Large intestine (tissue), 3 donors: ENCODE measurements around the gene INMT. TPM values are rescaled to one million over a fixed set of nuclear protein-coding genes. Genes with fewer than 3 reads are reported as not detected.
A peak's percentile ranks its signal among the peaks of the same experiment; 100 is the strongest.

Source experiments
- DNase-seq, 2 donors: peaks; one replicate each; pipeline versions ENCODE4 v3.0.0 to v3.0.0-alpha.2; 2013
- H3K27ac ChIP-seq: one replicate; pipeline ENCODE4 v1.5.1; 2013; ENCODE audit warnings: low read length
- H3K27me3 ChIP-seq: 2 replicates; pipeline ENCODE4 v1.6.1; 2013; ENCODE audit warnings: low read length; ENCODE audit not compliant: control insufficient read depth, insufficient read depth
- H3K36me3 ChIP-seq: 2 replicates; pipeline ENCODE4 v1.6.1; 2013; ENCODE audit warnings: low read length; ENCODE audit not compliant: control insufficient read depth, insufficient read depth
- H3K4me1 ChIP-seq: one replicate; pipeline ENCODE4 v1.6.1; 2013; ENCODE audit warnings: low read length; ENCODE audit not compliant: control insufficient read depth, insufficient read depth
- H3K4me3 ChIP-seq: one replicate; pipeline ENCODE4 v1.5.1; 2013; ENCODE audit warnings: low read length
- H3K9me3 ChIP-seq: one replicate; pipeline ENCODE4 v1.6.1; 2013; ENCODE audit warnings: mild to moderate bottlenecking, low read depth, low read length, moderate library complexity; ENCODE audit not compliant: control insufficient read depth
- WGBS: methylation state at CpG from one replicate; pipeline ENCODE4 v1.1.5; 2013; ENCODE audit warnings: low lambda C conversion rate; ENCODE audit not compliant: insufficient coverage; 5-methylcytosine and 5-hydroxymethylcytosine counted together
- polyA plus RNA-seq: library from polyadenylated mRNA; unstranded; fragments of 120-200 nt; gene quantifications from one replicate; pipeline ENCODE4 v1.2.1, GENCODE V29; 2013

Gene INMT
- polyA plus RNA-seq, 1 donor: 10.1 TPM

DNA sequence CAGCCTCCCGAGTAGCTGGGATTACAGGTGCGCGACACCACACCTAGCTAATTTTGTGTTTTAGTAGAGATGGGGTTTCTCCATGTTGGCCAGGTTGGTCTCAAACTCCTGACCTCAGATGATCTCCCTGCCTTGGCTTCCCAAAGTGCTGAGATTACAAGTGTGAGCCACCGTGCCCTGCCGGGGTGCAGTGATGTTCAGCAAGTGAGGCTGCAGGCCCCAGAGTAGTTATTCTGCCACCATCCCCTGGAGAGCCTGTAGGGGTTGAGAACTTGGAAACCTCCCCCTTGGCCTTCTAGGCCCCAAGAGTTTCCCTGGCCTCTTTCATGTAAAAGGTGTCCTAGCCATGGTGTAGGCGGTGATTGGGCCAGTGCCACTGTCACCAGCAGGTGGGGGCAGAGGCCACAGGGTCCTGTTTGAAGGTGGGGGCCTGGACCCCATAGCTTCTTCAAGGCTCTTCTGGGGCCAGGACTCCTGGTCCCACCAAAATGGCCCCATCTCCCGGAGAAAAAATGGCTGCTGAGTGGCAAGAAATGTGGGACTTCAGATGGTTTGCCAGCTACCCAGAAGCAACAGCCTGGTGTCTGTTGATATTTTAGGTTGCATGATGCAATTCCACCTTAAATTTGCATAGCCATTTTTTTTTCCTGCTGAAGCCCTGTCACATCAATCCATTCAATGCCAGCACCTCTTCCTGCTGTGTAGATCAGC is 25.5 kb upstream of the INMT start:
- peaks cover 3% of the 10 kb centered on the region for H3K27me3 ChIP-seq
- WGBS: no CpG with 5 or more reads among the region's 7 CpGs
- H3K4me1 ChIP-seq: peaks cover 4% of the 10 kb centered on the region
- no peak overlapping the region for H3K4me3 ChIP-seq
- DNase-seq: no peak
- no peaks in the 10 kb centered on the region for H3K36me3 ChIP-seq
- no peaks in the 10 kb centered on the region for H3K9me3 ChIP-seq
- no peak overlapping the region for H3K27ac ChIP-seq

DNA sequence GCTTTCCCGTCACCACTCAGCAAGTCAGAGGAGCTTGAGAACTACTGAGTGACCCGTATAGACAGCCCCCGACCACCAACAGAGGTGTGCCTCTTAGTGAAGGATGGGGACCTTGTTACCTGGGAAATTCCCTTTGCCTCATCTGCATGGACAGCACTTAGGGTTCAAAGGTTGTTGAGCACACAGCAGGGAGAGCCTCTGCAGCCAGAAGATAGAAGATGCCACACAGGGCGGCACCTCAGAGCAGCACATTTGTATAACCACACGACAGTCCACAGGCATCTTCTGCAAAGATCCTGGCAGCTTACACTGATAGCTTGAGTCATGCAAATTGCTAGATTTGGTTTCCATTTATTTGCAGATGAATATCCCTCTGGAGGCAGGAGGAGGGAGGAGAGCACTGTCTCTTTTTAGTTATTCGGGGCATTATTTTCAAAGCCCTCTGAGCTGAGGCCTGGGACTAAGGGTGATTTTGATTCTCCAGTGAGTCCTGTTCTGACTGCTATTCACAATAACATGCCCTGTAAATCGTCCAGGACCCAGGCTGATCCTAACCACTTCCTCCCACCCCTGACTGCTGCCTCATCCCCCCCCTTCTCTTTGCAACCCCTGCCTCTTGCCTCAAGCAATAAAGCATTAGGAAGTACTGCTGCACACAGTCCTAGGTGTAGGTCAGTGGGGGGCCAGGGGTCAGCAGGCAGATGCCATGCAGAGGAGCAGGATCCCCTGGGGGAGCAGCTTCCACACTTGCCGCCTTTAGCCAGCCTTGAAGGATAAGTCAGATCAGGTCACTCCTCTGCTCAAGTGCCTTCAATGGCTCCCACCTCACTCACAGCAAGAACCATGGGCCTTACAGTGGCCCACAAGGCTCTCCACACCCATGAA is 24.6 kb upstream of the INMT start:
- Histone ChIP-seq H3K9me3 (no peaks in the 10 kb centered on the region), H3K36me3 (no peaks in the 10 kb centered on the region), H3K4me3 (no peak overlapping the region), H3K27me3 (peaks cover 3% of the 10 kb centered on the region), H3K27ac (no peak overlapping the region), H3K4me1 (peaks cover 4% of the 10 kb centered on the region)
- peak in 1 of 2 donors; percentile 21 for DNase-seq
- 80% methylated on average over 1 of the region's 8 CpGs for WGBS

DNA sequence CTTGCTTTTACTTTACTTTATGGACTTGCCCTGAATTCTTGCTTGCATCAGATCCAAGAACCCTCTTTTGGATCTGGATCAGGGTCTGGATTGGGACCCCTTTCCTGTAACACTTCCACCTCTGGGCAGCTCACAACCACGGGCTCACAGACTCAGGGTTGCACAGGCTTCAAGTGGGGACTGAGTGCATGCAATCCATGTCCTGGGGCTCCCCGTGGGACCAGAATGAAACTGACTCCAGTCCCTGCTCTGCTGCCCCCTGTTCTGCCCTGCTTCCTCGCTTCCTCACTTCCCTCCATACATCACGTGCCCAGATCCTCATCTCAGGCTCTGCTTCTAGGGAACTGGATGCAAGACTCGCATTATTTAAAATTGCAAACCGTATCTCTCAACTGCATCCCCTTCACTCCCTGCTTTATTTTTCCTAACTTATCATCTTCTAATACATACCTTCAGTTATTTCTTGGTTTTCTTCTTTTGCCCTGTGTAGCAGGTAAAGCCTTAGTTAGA is 23.3 kb upstream of the INMT start:
- WGBS: 100% methylated on average over 2 of the region's 6 CpGs
- Histone ChIP-seq H3K4me1 (peaks cover 4% of the 10 kb centered on the region), H3K4me3 (no peak overlapping the region), H3K27ac (no peak overlapping the region), H3K36me3 (no peaks in the 10 kb centered on the region), H3K27me3 (peaks cover 3% of the 10 kb centered on the region), H3K9me3 (no peaks in the 10 kb centered on the region)
- DNase-seq: no peak

DNA sequence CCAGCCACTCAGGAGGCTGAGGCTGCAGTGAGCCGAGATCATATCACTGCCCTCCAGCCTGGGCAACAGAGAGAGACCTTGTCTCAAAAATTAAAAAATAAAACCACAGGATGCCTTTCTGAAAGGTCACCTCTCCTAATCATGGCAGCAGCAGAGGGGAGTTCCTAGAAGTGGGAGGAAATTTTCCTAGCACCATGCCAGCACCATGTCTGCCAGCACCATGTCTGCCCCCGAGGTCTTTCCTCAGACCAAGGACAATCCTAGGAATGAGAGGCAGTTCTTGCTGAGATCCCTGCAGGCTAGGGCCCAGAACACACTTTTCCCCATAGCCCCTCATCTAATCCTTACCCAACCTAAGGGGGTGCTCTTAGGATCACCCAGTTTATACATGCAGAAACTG is 22.3 kb upstream of the INMT start:
- peaks cover 4% of the 10 kb centered on the region for H3K4me1 ChIP-seq

DNA sequence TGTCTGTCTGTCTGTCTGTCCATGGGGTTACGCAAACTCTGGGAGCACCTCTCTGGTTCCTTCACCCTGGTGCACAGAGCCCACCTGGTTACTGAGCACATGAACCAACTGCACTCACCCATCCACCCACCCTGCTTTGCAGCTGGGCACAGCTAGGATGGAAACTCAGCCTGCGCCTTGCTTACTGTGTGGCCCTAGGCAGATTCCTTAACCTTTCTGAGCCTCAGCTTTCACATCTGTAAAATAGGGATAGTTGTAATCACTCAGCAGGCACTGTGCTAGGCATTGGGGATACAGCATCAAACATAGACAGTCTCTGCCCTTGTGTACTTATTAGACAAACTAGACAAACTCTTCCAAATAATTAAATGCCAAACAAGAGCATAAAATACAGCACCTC is 21.8 kb upstream of the INMT start:
- H3K4me1 ChIP-seq: peaks cover 4% of the 10 kb centered on the region
- H3K4me3 ChIP-seq: no peak overlapping the region
- H3K27me3 ChIP-seq: peaks cover 3% of the 10 kb centered on the region
- no CpG with 5 or more reads among the region's 2 CpGs for WGBS
- H3K27ac ChIP-seq: no peak overlapping the region
- H3K9me3 ChIP-seq: no peaks in the 10 kb centered on the region
- DNase-seq: no peak
- H3K36me3 ChIP-seq: no peaks in the 10 kb centered on the region

More for the DNA sequence above, 22.3 kb upstream of the INMT start:
- peaks cover 3% of the 10 kb centered on the region for H3K27me3 ChIP-seq
- DNase-seq: no peak
- H3K4me3 ChIP-seq: no peak overlapping the region
- H3K36me3 ChIP-seq: no peaks in the 10 kb centered on the region
- no peaks in the 10 kb centered on the region for H3K9me3 ChIP-seq
- no CpG with 5 or more reads among the region's 2 CpGs for WGBS
- H3K27ac ChIP-seq: no peak overlapping the region

DNA sequence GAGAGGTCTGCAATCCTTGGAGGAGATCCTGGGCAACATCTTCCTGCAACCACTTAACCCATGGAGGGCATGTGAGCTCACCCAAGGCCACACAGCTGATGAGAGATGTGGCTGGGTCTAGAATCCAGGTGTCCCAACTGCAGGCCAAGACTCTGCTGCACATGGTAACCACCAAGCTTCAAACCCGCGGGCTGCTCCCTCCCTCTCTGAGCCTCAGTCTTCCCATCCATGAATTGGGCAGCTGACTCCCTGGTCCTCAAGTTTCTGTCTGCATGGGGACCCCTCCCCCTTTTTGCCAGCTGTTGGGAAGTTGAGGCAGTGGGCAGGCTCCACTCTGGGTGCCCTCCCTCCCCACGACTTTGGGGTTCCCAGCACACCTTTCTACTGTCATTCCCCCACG is 20.9 kb upstream of the INMT start:
- H3K36me3 ChIP-seq: no peaks in the 10 kb centered on the region
- no peak overlapping the region for H3K4me3 ChIP-seq
- no peaks in the 10 kb centered on the region for H3K9me3 ChIP-seq
- peaks cover 3% of the 10 kb centered on the region for H3K27me3 ChIP-seq
- no CpG with 5 or more reads among the region's 4 CpGs for WGBS
- peaks cover 4% of the 10 kb centered on the region for H3K4me1 ChIP-seq
- DNase-seq: no peak
- H3K27ac ChIP-seq: no peak overlapping the region

DNA sequence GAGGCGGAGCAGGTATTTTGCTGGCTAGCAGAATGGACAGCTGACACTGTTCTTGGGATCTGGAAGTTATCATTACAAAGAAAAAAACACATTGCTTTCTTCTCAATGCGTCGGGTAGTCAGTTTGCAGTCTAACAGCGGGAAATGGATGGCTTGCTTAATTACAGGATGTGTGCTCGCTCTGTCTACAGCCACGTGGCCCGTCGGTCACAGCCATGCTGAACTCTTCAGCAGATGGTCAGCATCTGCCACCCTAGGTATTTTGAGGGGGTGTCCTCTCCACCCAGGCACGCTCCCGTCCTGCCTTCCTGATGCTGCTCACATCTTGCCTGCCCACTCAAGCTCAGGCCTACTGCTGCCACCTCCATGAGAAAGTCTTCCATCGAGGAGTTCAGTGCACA is 20.4 kb upstream of the INMT start:
- Histone ChIP-seq H3K9me3 (no peaks in the 10 kb centered on the region), H3K4me3 (no peak overlapping the region), H3K36me3 (no peaks in the 10 kb centered on the region), H3K27me3 (peaks cover 3% of the 10 kb centered on the region), H3K4me1 (peaks cover 4% of the 10 kb centered on the region), H3K27ac (no peak overlapping the region)
- no peak for DNase-seq
- WGBS: no CpG with 5 or more reads among the region's 11 CpGs

DNA sequence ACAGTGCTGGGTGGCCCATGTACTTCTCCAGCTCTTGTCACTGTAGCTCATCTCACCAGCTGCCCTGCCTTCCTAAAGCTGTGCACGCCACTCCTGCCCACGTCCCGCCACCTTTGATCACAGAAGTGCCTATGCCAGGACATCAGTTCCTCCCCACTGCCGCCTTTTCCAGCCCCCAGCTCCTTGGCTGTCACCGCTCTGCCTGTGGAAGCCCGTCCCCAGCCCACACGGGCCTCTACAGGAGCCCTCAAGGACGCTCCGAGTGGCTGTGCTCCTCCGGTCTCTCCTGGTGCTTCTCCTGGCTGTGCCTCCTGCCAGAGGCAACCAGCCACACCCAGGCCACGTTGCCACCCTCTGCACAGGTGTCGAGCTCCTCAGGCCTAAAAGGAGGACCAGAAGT is 19.3 kb upstream of the INMT start:
- H3K4me1 ChIP-seq: no peaks in the 10 kb centered on the region
- H3K27me3 ChIP-seq: peaks cover 3% of the 10 kb centered on the region
- H3K9me3 ChIP-seq: no peaks in the 10 kb centered on the region
- H3K27ac ChIP-seq: no peak overlapping the region
- no peak overlapping the region for H3K4me3 ChIP-seq
- no peak for DNase-seq
- no peaks in the 10 kb centered on the region for H3K36me3 ChIP-seq
- no CpG with 5 or more reads among the region's 12 CpGs for WGBS

DNA sequence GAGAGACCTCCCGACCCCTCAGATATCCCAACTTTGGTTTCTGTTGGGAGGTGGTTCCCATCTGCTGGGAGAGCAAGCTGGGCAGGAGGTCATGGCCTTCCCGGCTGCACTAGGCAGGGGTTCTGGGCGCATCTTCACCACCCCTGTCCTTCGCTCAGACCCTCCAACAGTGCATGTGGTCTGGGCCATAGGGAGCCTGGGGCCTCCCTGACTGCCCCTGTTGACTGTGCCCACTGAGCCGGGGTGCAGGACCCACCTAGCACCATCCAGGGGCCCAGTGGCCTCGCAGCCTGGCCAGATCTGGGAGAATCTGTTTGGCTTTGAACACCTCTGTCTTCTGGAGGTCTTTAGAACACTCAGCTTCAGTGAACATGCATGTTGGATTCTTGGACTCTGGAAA is 18.7 kb upstream of the INMT start:
- Histone ChIP-seq H3K4me1 (no peaks in the 10 kb centered on the region), H3K27me3 (peaks cover 3% of the 10 kb centered on the region), H3K9me3 (no peaks in the 10 kb centered on the region), H3K36me3 (no peaks in the 10 kb centered on the region), H3K27ac (no peak overlapping the region), H3K4me3 (no peak overlapping the region)
- no peak for DNase-seq
- WGBS: no CpG with 5 or more reads among the region's 6 CpGs

DNA sequence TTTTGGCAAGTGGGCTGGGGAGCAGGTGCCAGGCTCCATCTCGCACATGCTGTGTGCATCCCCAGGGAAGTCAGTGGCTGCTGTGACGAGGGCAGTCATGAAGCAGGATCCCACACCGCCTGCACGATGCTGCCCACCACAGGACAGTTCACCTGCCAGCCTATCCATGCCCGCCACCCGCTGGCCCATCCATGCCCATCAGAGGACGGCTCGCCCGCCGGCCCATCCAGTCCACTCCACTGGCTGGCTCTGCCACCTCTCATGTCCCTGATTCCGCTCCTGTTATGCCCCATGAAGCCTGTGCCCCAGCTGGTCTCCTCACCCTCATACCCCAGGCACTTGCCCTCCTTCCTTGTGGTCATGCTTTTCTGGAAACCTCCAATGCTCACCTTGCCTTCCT is 18.2 kb upstream of the INMT start:
- H3K27ac ChIP-seq: no peak overlapping the region
- WGBS: no CpG with 5 or more reads among the region's 11 CpGs
- H3K27me3 ChIP-seq: peaks cover 3% of the 10 kb centered on the region
- no peak overlapping the region for H3K4me3 ChIP-seq
- H3K9me3 ChIP-seq: no peaks in the 10 kb centered on the region
- no peaks in the 10 kb centered on the region for H3K36me3 ChIP-seq
- no peaks in the 10 kb centered on the region for H3K4me1 ChIP-seq
- DNase-seq: no peak
